ENCODE measurements around the gene TLE4.

Gene TLE4

GRCh38 chr9:79629721-79630120 is 58.0 kb downstream of the TLE4 start:
- H3K27ac ChIP-seq = no peak overlapping the region
- TF ChIP-seq, protein P1, sequence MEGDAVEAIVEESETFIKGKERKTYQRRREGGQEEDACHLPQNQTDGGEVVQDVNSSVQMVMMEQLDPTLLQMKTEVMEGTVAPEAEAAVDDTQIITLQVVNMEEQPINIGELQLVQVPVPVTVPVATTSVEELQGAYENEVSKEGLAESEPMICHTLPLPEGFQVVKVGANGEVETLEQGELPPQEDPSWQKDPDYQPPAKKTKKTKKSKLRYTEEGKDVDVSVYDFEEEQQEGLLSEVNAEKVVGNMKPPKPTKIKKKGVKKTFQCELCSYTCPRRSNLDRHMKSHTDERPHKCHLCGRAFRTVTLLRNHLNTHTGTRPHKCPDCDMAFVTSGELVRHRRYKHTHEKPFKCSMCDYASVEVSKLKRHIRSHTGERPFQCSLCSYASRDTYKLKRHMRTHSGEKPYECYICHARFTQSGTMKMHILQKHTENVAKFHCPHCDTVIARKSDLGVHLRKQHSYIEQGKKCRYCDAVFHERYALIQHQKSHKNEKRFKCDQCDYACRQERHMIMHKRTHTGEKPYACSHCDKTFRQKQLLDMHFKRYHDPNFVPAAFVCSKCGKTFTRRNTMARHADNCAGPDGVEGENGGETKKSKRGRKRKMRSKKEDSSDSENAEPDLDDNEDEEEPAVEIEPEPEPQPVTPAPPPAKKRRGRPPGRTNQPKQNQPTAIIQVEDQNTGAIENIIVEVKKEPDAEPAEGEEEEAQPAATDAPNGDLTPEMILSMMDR (IDR thresholded peaks at IDR 0.05) = no peak
- TF ChIP-seq ZFX (IDR thresholded peaks at IDR 0.05; ENCODE audit: borderline replicate concordance) = no peak

GRCh38 chr9:79630521-79631403 is 59.0 kb downstream of the TLE4 start:
- H3K27ac ChIP-seq = no peak overlapping the region
- TF ChIP-seq ZFX (IDR thresholded peaks at IDR 0.05; ENCODE audit: borderline replicate concordance) = no peak
- TF ChIP-seq, protein P1 (IDR thresholded peaks at IDR 0.05) = no peak

- no peak for TF ChIP-seq ZFX (IDR thresholded peaks at IDR 0.05; ENCODE audit: borderline replicate concordance)
- TF ChIP-seq, protein P1 (IDR thresholded peaks at IDR 0.05) = no peak
- no peak overlapping the region for H3K27ac ChIP-seq
Observed at GRCh38 chr9:79632060-79632459, 60.3 kb downstream of the TLE4 start.

GRCh38 chr9:79632705-79633104 is 60.9 kb downstream of the TLE4 start:
- no peak overlapping the region for H3K27ac ChIP-seq
- no peak for TF ChIP-seq ZFX (IDR thresholded peaks at IDR 0.05; ENCODE audit: borderline replicate concordance)
- TF ChIP-seq, protein P1 (IDR thresholded peaks at IDR 0.05) = no peak

DNA sequence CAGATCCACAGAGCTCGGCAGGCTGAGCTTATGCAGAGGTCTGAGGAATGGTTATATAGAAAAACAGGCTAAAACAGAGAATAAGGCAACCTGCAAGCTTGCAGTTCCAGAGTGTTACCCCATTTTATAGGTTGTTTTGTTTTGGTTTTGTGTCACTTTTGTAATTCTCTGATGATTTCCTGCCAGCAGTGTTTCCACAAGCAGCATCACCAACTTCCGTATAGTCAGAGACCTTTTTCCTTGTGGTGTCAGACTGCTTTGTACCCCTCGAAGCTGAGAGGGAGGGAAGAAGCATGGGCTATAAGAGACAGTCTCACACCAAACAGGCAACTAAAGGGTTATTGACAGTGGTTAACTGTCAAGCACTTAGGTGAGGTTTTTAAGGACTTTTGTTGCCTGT is 61.8 kb downstream of the TLE4 start:
- no peak overlapping the region for H3K27ac ChIP-seq
- TF ChIP-seq, protein P1 (IDR thresholded peaks at IDR 0.05) = no peak
- TF ChIP-seq ZFX (IDR thresholded peaks at IDR 0.05; ENCODE audit: borderline replicate concordance) = no peak

GRCh38 chr9:79637177-79637925 is 65.6 kb downstream of the TLE4 start:
- H3K27ac ChIP-seq = no peak overlapping the region
- TF ChIP-seq ZFX (IDR thresholded peaks at IDR 0.05; ENCODE audit: borderline replicate concordance) = no peak
- TF ChIP-seq, protein P1 (IDR thresholded peaks at IDR 0.05) = no peak

DNA sequence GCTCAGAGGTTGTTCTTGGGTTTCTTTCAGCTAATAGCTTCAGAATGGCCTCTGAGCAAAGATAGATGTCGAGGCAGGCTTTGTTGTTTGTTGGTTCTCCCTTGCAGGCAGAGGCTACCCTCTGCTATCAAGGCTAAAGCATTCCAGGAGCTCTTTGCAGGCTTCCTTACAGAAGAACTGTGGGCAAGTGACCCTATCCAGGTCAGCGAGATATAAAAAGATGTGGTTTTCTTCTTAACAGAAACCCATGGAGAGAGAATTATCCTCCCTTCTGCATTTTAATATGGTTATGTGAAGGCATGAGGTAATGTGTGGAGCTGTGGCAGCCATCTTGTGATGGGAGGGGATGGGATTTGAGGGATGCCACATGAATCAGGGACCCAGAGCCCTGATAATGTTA is 67.0 kb downstream of the TLE4 start:
- TF ChIP-seq ZFX (IDR thresholded peaks at IDR 0.05; ENCODE audit: borderline replicate concordance) = no peak
- TF ChIP-seq, protein P1 (IDR thresholded peaks at IDR 0.05) = no peak
- no peak overlapping the region for H3K27ac ChIP-seq
